Measurements from ENCODE around the gene FOXP1. TPM values are rescaled to one million over a fixed set of nuclear protein-coding genes. Genes with fewer than 3 reads are reported as not detected.

FOXP1 gene
- total RNA-seq, 1 experiment from 2014 or later = 2.9 TPM

GRCh38 chr3:71495708-71496472, 87.6 kb downstream of the FOXP1 start:
- Histone ChIP-seq H3K36me3 (ENCODE audit: control insufficient read depth, insufficient read depth, low read length) (no peaks in the 10 kb centered on the region), H3K27ac (ENCODE audit: low read length) (no peak overlapping the region), H3K9me3 (ENCODE audit: control insufficient read depth, insufficient read depth, low read depth, low read length) (no peaks in the 10 kb centered on the region), H3K27me3 (ENCODE audit: control insufficient read depth, insufficient read depth, low read length) (no peaks in the 10 kb centered on the region), H3K4me1 (ENCODE audit: control insufficient read depth, insufficient read depth, low read length) (no peaks in the 10 kb centered on the region), H3K4me3 (ENCODE audit: low read depth in 2 of 2, low read length in 2 of 2) (no peak overlapping the region; a peak in 1 of 4 replicates)
- ChIA-PET POLR2A (no interaction called here), CTCF (no interaction called here)
- TF ChIP-seq, protein P1, sequence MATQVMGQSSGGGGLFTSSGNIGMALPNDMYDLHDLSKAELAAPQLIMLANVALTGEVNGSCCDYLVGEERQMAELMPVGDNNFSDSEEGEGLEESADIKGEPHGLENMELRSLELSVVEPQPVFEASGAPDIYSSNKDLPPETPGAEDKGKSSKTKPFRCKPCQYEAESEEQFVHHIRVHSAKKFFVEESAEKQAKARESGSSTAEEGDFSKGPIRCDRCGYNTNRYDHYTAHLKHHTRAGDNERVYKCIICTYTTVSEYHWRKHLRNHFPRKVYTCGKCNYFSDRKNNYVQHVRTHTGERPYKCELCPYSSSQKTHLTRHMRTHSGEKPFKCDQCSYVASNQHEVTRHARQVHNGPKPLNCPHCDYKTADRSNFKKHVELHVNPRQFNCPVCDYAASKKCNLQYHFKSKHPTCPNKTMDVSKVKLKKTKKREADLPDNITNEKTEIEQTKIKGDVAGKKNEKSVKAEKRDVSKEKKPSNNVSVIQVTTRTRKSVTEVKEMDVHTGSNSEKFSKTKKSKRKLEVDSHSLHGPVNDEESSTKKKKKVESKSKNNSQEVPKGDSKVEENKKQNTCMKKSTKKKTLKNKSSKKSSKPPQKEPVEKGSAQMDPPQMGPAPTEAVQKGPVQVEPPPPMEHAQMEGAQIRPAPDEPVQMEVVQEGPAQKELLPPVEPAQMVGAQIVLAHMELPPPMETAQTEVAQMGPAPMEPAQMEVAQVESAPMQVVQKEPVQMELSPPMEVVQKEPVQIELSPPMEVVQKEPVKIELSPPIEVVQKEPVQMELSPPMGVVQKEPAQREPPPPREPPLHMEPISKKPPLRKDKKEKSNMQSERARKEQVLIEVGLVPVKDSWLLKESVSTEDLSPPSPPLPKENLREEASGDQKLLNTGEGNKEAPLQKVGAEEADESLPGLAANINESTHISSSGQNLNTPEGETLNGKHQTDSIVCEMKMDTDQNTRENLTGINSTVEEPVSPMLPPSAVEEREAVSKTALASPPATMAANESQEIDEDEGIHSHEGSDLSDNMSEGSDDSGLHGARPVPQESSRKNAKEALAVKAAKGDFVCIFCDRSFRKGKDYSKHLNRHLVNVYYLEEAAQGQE (IDR thresholded peaks at IDR 0.05; ENCODE audit: insufficient read depth in 1 of 2, low read depth in 2 of 2, low read length in 1 of 2) = no peak
- TF ChIP-seq TCF7L2 (IDR thresholded peaks at IDR 0.05; ENCODE audit: low read depth, low read length) (no peak), POLR2AphosphoS5 (IDR thresholded peaks at IDR 0.05; ENCODE audit: low read depth, low read length) (no peak)
- DNase-seq (ENCODE audit: low read depth, low spot score) (no peak), ATAC-seq (no peak)
- in situ Hi-C loops (cut with HindIII; ENCODE audit: low pct_unique_long_range_greater_than_20kb, low sequenced_read_pairs) (no loop called here), intact Hi-C loops (cut with micrococcal nuclease; ENCODE audit: unreplicated experiment) (no loop called here)
- no TSS peak for BruUV-seq (replicated peaks)

DNA sequence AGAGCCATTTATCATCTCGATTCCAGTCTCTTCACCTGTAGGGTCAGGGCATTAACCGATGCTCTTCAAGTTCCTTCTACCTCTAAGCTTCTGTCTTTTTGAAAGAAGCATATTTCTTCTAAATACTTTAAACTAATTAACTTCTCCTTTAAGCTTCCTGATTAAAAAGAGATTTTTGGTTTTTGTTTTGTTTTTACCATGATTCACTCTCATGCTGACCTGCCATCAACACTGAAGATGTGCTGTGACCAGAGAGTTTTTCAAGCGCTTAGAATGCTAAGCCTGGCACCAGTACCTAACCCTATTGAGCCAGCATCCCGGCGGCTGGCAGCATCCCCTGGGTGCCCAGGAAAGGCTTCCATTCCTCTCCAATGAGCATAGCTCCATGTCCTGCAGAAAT, 89.3 kb downstream of the FOXP1 start:
- in situ Hi-C loops (cut with HindIII; ENCODE audit: low pct_unique_long_range_greater_than_20kb, low sequenced_read_pairs) = no loop called here
- ATAC-seq (no peak), DNase-seq (ENCODE audit: low read depth, low spot score) (no peak)
- ChIA-PET POLR2A (no interaction called here), CTCF (no interaction called here)
- Histone ChIP-seq H3K9me3 (ENCODE audit: control insufficient read depth, insufficient read depth, low read depth, low read length) (no peaks in the 10 kb centered on the region), H3K4me3 (ENCODE audit: low read depth in 2 of 2, low read length in 2 of 2) (no peak overlapping the region), H3K27me3 (ENCODE audit: control insufficient read depth, insufficient read depth, low read length) (no peaks in the 10 kb centered on the region), H3K36me3 (ENCODE audit: control insufficient read depth, insufficient read depth, low read length) (no peaks in the 10 kb centered on the region), H3K27ac (ENCODE audit: low read length) (no peak overlapping the region), H3K4me1 (ENCODE audit: control insufficient read depth, insufficient read depth, low read length) (no peaks in the 10 kb centered on the region)
- BruUV-seq (replicated peaks) = no TSS peak
- intact Hi-C loops (cut with micrococcal nuclease; ENCODE audit: unreplicated experiment) = no loop called here
- TF ChIP-seq, protein P1 (IDR thresholded peaks at IDR 0.05; ENCODE audit: insufficient read depth in 1 of 2, low read depth in 2 of 2, low read length in 1 of 2) = no peak
- no peak for TF ChIP-seq CTCF (IDR thresholded peaks at IDR 0.05)
- TF ChIP-seq TCF7L2 (IDR thresholded peaks at IDR 0.05; ENCODE audit: low read depth, low read length) = no peak
- TF ChIP-seq POLR2AphosphoS5 (IDR thresholded peaks at IDR 0.05; ENCODE audit: low read depth, low read length) = no peak
- TF ChIP-seq SIN3A (IDR thresholded peaks at IDR 0.05; ENCODE audit: borderline replicate concordance, insufficient read depth, low read depth, low read length) = no peak

Measured in Panc1 (cell line).